HG03342 (cell line): ENCODE data around the gene SELENOH.

Source experiments
- ATAC-seq: cut with Tn5 transposase; IDR thresholded peaks from one replicate; pipeline ENCODE4 v1.9.1; 2021; ENCODE audit warnings: mild to moderate bottlenecking, moderate library complexity; ENCODE audit not compliant: unreplicated experiment

The SELENOH gene

GRCh38 chr11:57745206-57745605 lies 3.9 kb downstream of the SELENOH start:
- no peak for ATAC-seq

- ATAC-seq, result no peak
Observed at GRCh38 chr11:57746920-57747319, 5.6 kb downstream of the SELENOH start.

- ATAC-seq, result no peak
Observed at GRCh38 chr11:57751176-57751575, 9.9 kb downstream of the SELENOH start.

- no peak for ATAC-seq
Observed at GRCh38 chr11:57751676-57752253, 10.5 kb downstream of the SELENOH start, which contains the start of gene BTBD18. BTBD18 (minus strand) TSS chr11:57751819; CDS start chr11:57751188, 631 bp downstream.

- no peak for ATAC-seq
Observed at GRCh38 chr11:57752954-57753353, 11.7 kb downstream of the SELENOH start.

- no peak for ATAC-seq
Observed at GRCh38 chr11:57758174-57758573, 16.9 kb downstream of the SELENOH start.

- ATAC-seq, result peak; percentile 99
Observed at GRCh38 chr11:57761301-57762234, 20.3 kb downstream of the SELENOH start, which contains the start of gene CTNND1. CTNND1 (plus strand) TSS chr11:57761802; CDS start chr11:57791479, 29,677 bp downstream.

GRCh38 chr11:57762235-57762861 lies 21.1 kb downstream of the SELENOH start:
- ATAC-seq, result no peak

GRCh38 chr11:57763568-57763967 lies 22.3 kb downstream of the SELENOH start:
- no peak for ATAC-seq

- ATAC-seq, result no peak
Observed at GRCh38 chr11:57764021-57764420, 22.7 kb downstream of the SELENOH start.

- no peak for ATAC-seq
Observed at GRCh38 chr11:57764566-57764965, 23.3 kb downstream of the SELENOH start.

GRCh38 chr11:57764972-57765371 lies 23.7 kb downstream of the SELENOH start:
- no peak for ATAC-seq

GRCh38 chr11:57770793-57771192 lies 29.5 kb downstream of the SELENOH start:
- no peak for ATAC-seq

- ATAC-seq, result no peak
Observed at GRCh38 chr11:57771365-57771764, 30.1 kb downstream of the SELENOH start.

GRCh38 chr11:57772562-57772961 lies 31.3 kb downstream of the SELENOH start:
- no peak for ATAC-seq

- ATAC-seq, result no peak
Observed at GRCh38 chr11:57773026-57773598, 31.8 kb downstream of the SELENOH start.

GRCh38 chr11:57775491-57775890 lies 34.2 kb downstream of the SELENOH start:
- ATAC-seq, result no peak

- ATAC-seq, result no peak
Observed at GRCh38 chr11:57776031-57776521, 34.8 kb downstream of the SELENOH start.

GRCh38 chr11:57776577-57777210 lies 35.4 kb downstream of the SELENOH start:
- no peak for ATAC-seq

- ATAC-seq, result no peak
Observed at GRCh38 chr11:57777969-57778317, 36.7 kb downstream of the SELENOH start.
